H1 (cell line): ENCODE results near the gene RBM20. TPM values are rescaled to one million over a fixed set of nuclear protein-coding genes. Genes with fewer than 3 reads are reported as not detected.

Experiments used
- CTCF ChIA-PET: fragments of 300-600 bp; sonication (Branson Sonifier 250); formaldehyde crosslinking; loops from one replicate; lab custom pipeline; 2021; ENCODE audit not compliant: partially characterized antibody; lab: Charles Lee
- POLR2A ChIA-PET: fragments of 300-600 bp; sonication (Branson Sonifier 250); formaldehyde crosslinking; loops from one replicate; lab custom pipeline; 2021; ENCODE audit warnings: inconsistent platforms; ENCODE audit not compliant: partially characterized antibody; lab: Charles Lee
- DNase-seq, 2 experiments: peaks; one replicate each; pipeline versions ENCODE4 v3.0.0 to v3.0.0-alpha.2; 2010 to 2022; ENCODE audit warnings: low spot score in 2 of 2, low read depth in 1 of 2, mixed read lengths in 1 of 2
- FAIRE-seq: peaks from 2 replicates; lab custom pipeline; 2011; peaks lifted over from hg19 to GRCh38; lab: Jason Lieb, UNC
- H2AFZ ChIP-seq: 2 replicates; pipeline ENCODE4 v1.8.1; 2012; ENCODE audit warnings: low read length, inconsistent platforms
- H2AK5ac ChIP-seq: 2 replicates; pipeline ENCODE4 v1.6.1; 2013; ENCODE audit warnings: low read depth, low read length
- H2BK120ac ChIP-seq: replicated peaks from 2 replicates; pipeline ENCODE3; 2013; ENCODE audit warnings: low read depth, low read length, inconsistent platforms
- H2BK12ac ChIP-seq: 2 replicates; pipeline ENCODE4 v1.6.1; 2013; ENCODE audit warnings: low read depth, low read length
- H2BK15ac ChIP-seq: 2 replicates; pipeline ENCODE4 v1.6.1; 2013; ENCODE audit warnings: low read length
- H2BK20ac ChIP-seq: 2 replicates; pipeline ENCODE4 v1.6.1; 2013; ENCODE audit warnings: low read length
- H2BK5ac ChIP-seq: 2 replicates; pipeline ENCODE4 v1.6.1; 2013; ENCODE audit warnings: low read depth, low read length
- H3K14ac ChIP-seq: 2 replicates; pipeline ENCODE4 v1.6.1; 2013; ENCODE audit warnings: inconsistent platforms; ENCODE audit not compliant: insufficient read length
- H3K18ac ChIP-seq: 2 replicates; pipeline ENCODE4 v1.6.1; 2013; ENCODE audit warnings: low read length; ENCODE audit errors: extremely low read depth
- H3K23ac ChIP-seq: 2 replicates; pipeline ENCODE4 v1.6.1; 2013; ENCODE audit warnings: inconsistent platforms; ENCODE audit not compliant: insufficient read length
- H3K23me2 ChIP-seq: 2 replicates; pipeline ENCODE4 v1.6.1; 2013; ENCODE audit warnings: low read depth, low read length
- H3K27ac ChIP-seq: 2 replicates; pipeline ENCODE4 v1.6.1; 2011; ENCODE audit warnings: low read depth, low read length, inconsistent platforms
- H3K27me3 ChIP-seq, 4 experiments: replicated peaks in 1 of 4; 1 replicate in 1 of 4; 2 replicates in 3 of 4; pipeline versions ENCODE4 v1.6.1 to v1.8.1; 2011 to 2013; ENCODE audit warnings: low read length in 3 of 4, mild to moderate bottlenecking in 3 of 4, inconsistent platforms in 2 of 4, mixed read lengths in 2 of 4, moderate library complexity in 1 of 4; ENCODE audit not compliant: control insufficient read depth in 3 of 4, insufficient read depth in 3 of 4; ENCODE audit errors: extremely low read depth in 1 of 4
- H3K36me3 ChIP-seq, 4 experiments: 2 replicates each; pipeline versions ENCODE4 v1.6.1 to v1.8.1; 2011 to 2013; ENCODE audit warnings: mild to moderate bottlenecking in 4 of 4, low read length in 3 of 4, moderate library complexity in 2 of 4, control low read depth in 1 of 4, inconsistent platforms in 1 of 4; ENCODE audit not compliant: insufficient read depth in 4 of 4, control insufficient read depth in 2 of 4
- H3K4ac ChIP-seq: replicated peaks from 2 replicates; pipeline ENCODE3; 2013; ENCODE audit warnings: low read length, low read depth, mixed read lengths, inconsistent platforms; ENCODE audit not compliant: insufficient read length
- H3K4me1 ChIP-seq, 4 experiments: replicated peaks in 1 of 4; 1 replicate in 1 of 4; 2 replicates in 3 of 4; pipeline versions ENCODE4 v1.6.1 to v1.8.1; 2011 to 2013; ENCODE audit warnings: low read length in 3 of 4, inconsistent platforms in 2 of 4, mixed read lengths in 1 of 4; ENCODE audit not compliant: insufficient read depth in 4 of 4, control insufficient read depth in 3 of 4
- H3K4me2 ChIP-seq, 2 experiments: 2 replicates each; pipeline versions ENCODE4 v1.6.1 to v1.8.1; 2011 to 2013; ENCODE audit warnings: low read depth in 2 of 2, low read length in 2 of 2, control low read depth in 1 of 2, inconsistent platforms in 1 of 2, mild to moderate bottlenecking in 1 of 2; ENCODE audit not compliant: insufficient read depth in 1 of 2
- H3K4me3 ChIP-seq, 4 experiments: fragments of 200-600, 300-600 bp in 1 of 4; sonication (generic), shearing (Covaris generic), sonication (Bioruptor Twin) in 1 of 4; 2 replicates each; pipeline versions ENCODE4 v1.5.1 to v1.8.1; 2011 to 2016; ENCODE audit warnings: low read length in 4 of 4, low read depth in 3 of 4, control low read depth in 2 of 4, inconsistent platforms in 2 of 4, mild to moderate bottlenecking in 2 of 4, mixed read lengths in 1 of 4, moderate library complexity in 1 of 4; ENCODE audit not compliant: insufficient read depth in 2 of 4; ENCODE audit errors: extremely low read depth in 1 of 4
- H3K56ac ChIP-seq: replicated peaks from 2 replicates; pipeline ENCODE3; 2013; ENCODE audit warnings: low read depth, mild to moderate bottlenecking, mixed read lengths, low read length, inconsistent platforms; ENCODE audit not compliant: insufficient read length
- H3K79me1 ChIP-seq: 2 replicates; pipeline ENCODE4 v1.6.1; 2013; ENCODE audit warnings: low read depth, low read length, control low read depth
- H3K79me2 ChIP-seq, 2 experiments: 2 replicates each; pipeline versions ENCODE4 v1.6.1 to v1.8.1; 2012 to 2013; ENCODE audit warnings: low read length in 2 of 2, mild to moderate bottlenecking in 2 of 2, inconsistent platforms in 1 of 2; ENCODE audit not compliant: insufficient read depth in 2 of 2, control insufficient read depth in 1 of 2
- H3K9ac ChIP-seq, 4 experiments: replicated peaks in 1 of 4; 1 replicate in 1 of 4; 2 replicates in 3 of 4; pipeline versions ENCODE4 v1.6.1 to v1.8.1; 2011 to 2013; ENCODE audit warnings: low read depth in 3 of 4, low read length in 3 of 4, control low read depth in 2 of 4, mild to moderate bottlenecking in 2 of 4, moderate library complexity in 2 of 4, inconsistent platforms in 1 of 4; ENCODE audit errors: extremely low read depth in 1 of 4
- H3K9me3 ChIP-seq, 2 experiments: 2 replicates each; pipeline versions ENCODE4 v1.6.1 to v1.8.1; 2012 to 2013; ENCODE audit warnings: mild to moderate bottlenecking in 2 of 2, moderate library complexity in 2 of 2, control low read depth in 1 of 2, inconsistent platforms in 1 of 2, low read depth in 1 of 2, low read length in 1 of 2, mixed read lengths in 1 of 2; ENCODE audit not compliant: insufficient read depth in 2 of 2
- H4K20me1 ChIP-seq, 2 experiments: replicated peaks in 1 of 2; 2 replicates each; pipeline versions ENCODE3 to v1.8.1; 2011 to 2013; ENCODE audit warnings: inconsistent platforms in 2 of 2, low read length in 2 of 2, mild to moderate bottlenecking in 1 of 2; ENCODE audit not compliant: insufficient read depth in 2 of 2, control insufficient read depth in 1 of 2
- H4K5ac ChIP-seq: 2 replicates; pipeline ENCODE4 v1.6.1; 2013; ENCODE audit warnings: low read length, low read depth, mixed read lengths, inconsistent platforms; ENCODE audit not compliant: insufficient read length
- H4K8ac ChIP-seq: 2 replicates; pipeline ENCODE4 v1.8.0; 2013; ENCODE audit warnings: mild to moderate bottlenecking, moderate library complexity, low read length, inconsistent platforms; ENCODE audit not compliant: insufficient read depth; ENCODE audit errors: extremely low read depth
- H4K91ac ChIP-seq: replicated peaks from 2 replicates; pipeline ENCODE3; 2013; ENCODE audit warnings: low read length, mixed read lengths, inconsistent platforms; ENCODE audit not compliant: insufficient read length
- YY1 ChIP-seq: IDR thresholded peaks from 2 replicates; pipeline ENCODE4 v1.6.1; 2011; ENCODE audit warnings: low read depth, mild to moderate bottlenecking, low read length
- WGBS, 2 experiments: shearing (Covaris generic) in 1 of 2; methylation state at CpG; one replicate each; pipeline versions ENCODE4 v1.1.6 to v1.1.7; 2013 to 2015; ENCODE audit warnings: low lambda C conversion rate in 2 of 2, mixed read lengths in 2 of 2, inconsistent platforms in 1 of 2, low coverage in 1 of 2, missing lambda C conversion rate in 1 of 2; ENCODE audit not compliant: insufficient replicate concordance in 2 of 2, insufficient coverage in 1 of 2, insufficient read length in 1 of 2; ENCODE audit errors: extremely low coverage in 1 of 2, missing lambda C conversion rate in 1 of 2; 5-methylcytosine and 5-hydroxymethylcytosine counted together
- polyA plus RNA-seq, 7 experiments: library from polyadenylated mRNA; depleted of rRNA in 3 of 7; stranded (reverse) in 5 of 7; unstranded in 2 of 7; fragments of >200 nt in 5 of 7; fragments of 200-250 nt in 2 of 7; gene quantifications; 1 replicate in 5 of 7; 2 replicates in 1 of 7; 4 replicates in 1 of 7; pipeline versions ENCODE4 v1.2.1 to v1.2.3, GENCODE V29; 2011 to 2013; ENCODE audit warnings: missing spikeins in 2 of 7, mixed read lengths in 2 of 7
- total RNA-seq: library from RNA; stranded (reverse); fragmentation: NEBNext Ultra II Directional; extraction: Animal tissue kit (Norgen Biotek cat#: 25700); gene quantifications from 2 replicates; pipeline ENCODE4 v1.2.1, GENCODE V29; 2021
- TF ChIP-seq, protein P1 (sequence below): IDR thresholded peaks from 2 replicates; pipeline ENCODE4 v1.6.1; 2012; ENCODE audit warnings: inconsistent platforms

Gene RBM20
- total and polyA plus RNA-seq, 2 of the 8 experiments (the other 6 are each of a cell fraction or from before 2014, with no cell fraction given), result 0.05 to 0.63 TPM

DNA sequence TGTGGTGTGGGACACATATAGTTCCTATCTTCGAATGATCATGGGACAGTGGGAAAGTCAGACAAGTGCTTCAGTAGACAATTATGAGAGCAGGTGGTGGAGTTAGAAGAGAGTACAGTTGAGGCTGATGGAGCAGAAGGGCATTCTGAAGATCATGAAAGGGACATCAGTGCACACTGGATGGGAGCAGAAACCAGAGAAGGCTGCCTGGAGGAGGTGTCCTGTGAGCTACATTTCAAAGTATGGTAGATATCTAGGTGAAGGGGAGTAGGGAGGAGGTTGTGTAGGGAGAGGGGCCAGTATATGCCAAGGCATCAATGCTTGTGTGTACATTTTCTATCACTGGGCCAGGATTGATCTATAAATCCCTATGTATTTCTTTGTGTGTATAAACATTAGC, 127.3 kb downstream of the RBM20 start:
- Histone ChIP-seq H2BK20ac (no peak overlapping the region), H2BK15ac (no peak overlapping the region), H2AK5ac (no peak overlapping the region), H3K27me3 (no peaks in the 10 kb centered on the region), H3K23me2 (no peaks in the 10 kb centered on the region), H3K36me3 (no peaks in the 10 kb centered on the region), H4K20me1 (no peaks in the 10 kb centered on the region), H3K4me2 (no peak overlapping the region), H2BK5ac (no peak overlapping the region), H2BK120ac (no peak overlapping the region), H3K4me3 (no peak overlapping the region), H3K14ac (no peak overlapping the region), H4K91ac (no peak overlapping the region), H4K8ac (no peak overlapping the region), H4K5ac (no peak overlapping the region), H3K56ac (no peak overlapping the region), H3K9me3 (peaks cover 0 to 6% of the 10 kb centered on the region in 2 experiments; a peak in 1 of 4 replicates), H3K4me1 (no peaks in the 10 kb centered on the region; a peak in 1 of 7 replicates), H2AFZ (no peak overlapping the region), H3K79me1 (no peaks in the 10 kb centered on the region), H3K4ac (no peak overlapping the region), H3K23ac (no peak overlapping the region), H3K79me2 (no peaks in the 10 kb centered on the region), H2BK12ac (no peak overlapping the region), H3K27ac (no peak overlapping the region), H3K18ac (no peak overlapping the region), H3K9ac (no peak overlapping the region)
- ChIA-PET CTCF (interaction anchor here (0.6 to 1.0 kb wide), 2 partner anchors 40 to 1602 kb away, joined by 3 read pairs; no protein-coding TSS in a partner anchor), POLR2A (no interaction called here)
- no peak for FAIRE-seq
- no peak for DNase-seq
- WGBS, 2 experiments, result 71% methylated on average over 1 of the region's 1 CpG; no CpG with 5 or more reads in 1 of the 2 experiments
- TF ChIP-seq, protein P1, sequence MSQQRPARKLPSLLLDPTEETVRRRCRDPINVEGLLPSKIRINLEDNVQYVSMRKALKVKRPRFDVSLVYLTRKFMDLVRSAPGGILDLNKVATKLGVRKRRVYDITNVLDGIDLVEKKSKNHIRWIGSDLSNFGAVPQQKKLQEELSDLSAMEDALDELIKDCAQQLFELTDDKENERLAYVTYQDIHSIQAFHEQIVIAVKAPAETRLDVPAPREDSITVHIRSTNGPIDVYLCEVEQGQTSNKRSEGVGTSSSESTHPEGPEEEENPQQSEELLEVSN, result no peak
- no peak for TF ChIP-seq YY1
